ENCODE results near the gene ATOX1.

- TF ChIP-seq MTA3 (IDR thresholded peaks at IDR 0.05; ENCODE audit: borderline replicate concordance) (no peak), CTCF (IDR thresholded peaks at IDR 0.05 in 2 of 3, conservative IDR thresholded peaks at IDR 0.05 in 1 of 3; ENCODE audit: insufficient read depth in 2 of 3, low read depth in 1 of 3, low read length in 3 of 3) (no peak)
Observed at GRCh38 chr5:151718153-151718552, 40.3 kb downstream of the ATOX1 start.
